HUDEP-2 (cell line): ENCODE data around the gene LDLRAD3.
"Not testable (repeated sequence)": the region's sequence is repeated elsewhere in the genome, so short reads cannot be mapped to it uniquely, and the experiment has no call there.

ENCODE experiments used
- DNase-seq, 76 experiments: peaks; one replicate each; lab custom pipeline; 2025; ENCODE audit not compliant: unreplicated experiment in 76 of 76; lab: John Stamatoyannopoulos, UW

LDLRAD3 gene

DNA sequence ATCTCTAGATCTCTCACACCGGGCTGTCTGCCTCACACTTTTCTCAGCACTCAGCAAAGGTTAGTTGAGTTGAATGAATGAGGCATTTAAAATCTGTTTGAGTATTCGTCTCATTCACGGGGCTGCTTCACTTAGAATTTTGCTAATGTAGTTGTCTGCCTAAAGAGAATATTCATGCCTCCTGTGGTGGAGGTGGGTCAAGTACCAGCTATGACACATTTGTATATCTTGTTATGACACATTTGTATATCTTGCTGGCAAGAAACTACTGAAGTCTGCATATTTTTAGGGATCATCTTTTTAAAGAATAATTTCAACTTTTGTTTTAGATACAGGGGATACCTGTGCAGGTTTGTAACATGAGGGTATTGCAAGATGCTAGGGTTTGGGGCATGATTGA is 43.1 kb downstream of the LDLRAD3 start:
- DNase-seq: no peak

GRCh38 chr11:35990170-35990569 is 46.3 kb downstream of the LDLRAD3 start:
- no peak for DNase-seq

DNA sequence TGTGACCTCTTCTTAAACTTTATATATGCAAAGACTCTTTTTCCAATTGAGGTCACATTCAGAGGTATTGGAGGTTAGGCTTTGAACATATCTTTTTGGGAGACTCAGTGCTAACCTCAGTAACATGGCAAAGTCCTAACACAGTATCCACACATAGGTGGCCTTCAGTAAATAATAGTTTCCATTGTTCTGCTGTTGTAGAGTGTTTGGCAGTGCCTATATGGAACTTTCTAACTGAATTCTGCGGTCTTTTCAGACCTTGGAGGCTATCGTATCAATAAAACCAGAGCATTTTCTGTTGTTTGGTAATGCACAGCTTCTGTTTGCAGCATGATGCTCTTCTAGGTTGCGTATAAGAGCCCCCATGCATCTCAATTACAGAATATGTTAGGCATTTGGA is 47.0 kb downstream of the LDLRAD3 start:
- no peak for DNase-seq

DNA sequence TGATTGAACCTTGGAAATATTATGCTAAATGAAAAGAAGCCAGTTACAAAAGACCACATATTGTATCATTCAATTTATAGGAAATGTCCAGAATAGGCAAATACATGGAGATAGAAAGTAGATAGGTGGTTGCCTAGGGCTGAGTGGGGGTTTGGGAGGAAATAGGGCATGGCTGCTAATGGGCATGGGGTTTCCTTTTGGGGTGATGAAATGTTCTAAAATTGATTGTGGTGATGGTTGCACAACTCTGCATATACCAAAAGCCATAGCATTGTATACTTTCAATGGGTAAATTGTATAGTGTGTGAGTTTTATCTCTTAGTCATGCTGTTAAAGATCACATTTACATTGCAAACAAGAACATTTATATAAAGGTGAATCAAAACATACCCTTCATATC is 48.7 kb downstream of the LDLRAD3 start:
- no peak for DNase-seq

DNA sequence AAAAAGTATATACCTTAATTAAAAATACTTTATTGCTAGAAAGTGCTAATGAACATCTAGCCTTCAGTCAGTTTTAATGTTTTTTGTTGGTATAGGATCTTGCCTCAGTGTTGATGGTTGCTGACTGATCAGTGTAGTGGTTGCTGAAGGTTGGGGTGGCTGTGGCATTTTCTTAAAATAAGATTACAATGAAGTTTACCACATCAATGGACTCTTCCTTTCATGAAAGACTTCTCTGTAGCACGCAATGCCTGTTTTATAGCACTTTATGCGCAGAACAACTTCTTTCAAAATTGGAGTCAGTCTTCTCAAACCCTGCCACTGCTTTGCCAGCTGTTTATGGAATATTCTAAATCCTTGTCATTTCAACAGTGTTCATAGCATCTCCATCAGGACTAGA is 50.6 kb downstream of the LDLRAD3 start:
- DNase-seq: no peak

DNA sequence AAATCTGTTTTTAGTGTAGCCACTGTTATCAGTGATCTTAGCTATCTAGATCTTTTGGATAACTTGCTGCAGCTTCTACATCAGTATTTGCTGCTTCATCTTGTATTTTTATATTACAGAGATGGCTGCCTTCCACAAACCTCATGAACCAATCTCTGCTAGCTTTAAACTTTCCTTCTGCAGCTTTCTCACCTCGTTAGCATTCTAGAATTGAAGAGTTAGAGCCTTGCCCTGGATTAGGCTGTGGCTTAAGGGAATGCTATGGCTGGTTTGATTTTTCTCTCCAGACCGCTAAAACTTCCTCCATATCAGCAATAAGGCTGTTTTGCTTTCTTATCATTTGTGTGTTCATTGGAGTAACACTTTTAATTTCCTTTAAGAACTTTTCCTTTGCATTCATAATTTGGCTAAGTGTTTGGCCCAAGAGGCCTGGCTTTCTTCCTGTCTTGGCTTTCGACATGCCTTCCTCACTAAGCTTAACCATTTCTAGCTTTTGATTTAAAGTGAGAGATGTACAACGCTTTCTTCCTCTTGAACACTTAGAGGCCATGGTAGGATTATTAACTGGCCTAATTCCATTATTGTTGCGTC is 51.9 kb downstream of the LDLRAD3 start:
- DNase-seq: no peak

DNA sequence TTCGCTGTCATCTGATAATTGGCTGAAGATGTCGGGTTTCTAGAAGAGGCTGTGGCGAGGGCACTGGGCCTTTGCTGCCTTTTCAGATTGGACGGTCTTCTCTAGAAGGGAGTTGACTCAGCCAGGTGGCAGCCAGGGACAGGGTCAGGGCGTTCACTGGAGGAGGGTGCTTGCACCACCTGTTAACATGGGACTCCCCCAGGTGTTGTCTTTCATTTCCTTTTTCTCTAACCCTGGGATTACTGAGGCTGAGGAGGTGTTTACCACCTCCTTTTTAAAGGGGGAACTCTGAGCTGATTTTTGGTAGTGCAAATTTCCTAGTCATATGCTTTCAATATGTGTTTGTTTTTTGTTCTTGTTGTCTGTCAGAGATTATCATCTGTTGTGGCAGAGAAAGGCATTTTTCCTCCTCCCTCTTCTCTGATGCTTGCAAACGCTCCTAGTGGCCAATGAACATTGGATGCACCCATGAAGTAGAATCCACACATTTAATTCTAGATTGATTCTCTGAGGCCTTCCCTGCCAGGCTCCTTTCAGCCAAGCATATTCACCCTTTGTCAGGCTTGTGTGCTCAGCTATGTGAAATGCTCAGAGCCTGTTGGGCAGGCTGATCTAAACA is 54.1 kb downstream of the LDLRAD3 start:
- DNase-seq: no peak

DNA sequence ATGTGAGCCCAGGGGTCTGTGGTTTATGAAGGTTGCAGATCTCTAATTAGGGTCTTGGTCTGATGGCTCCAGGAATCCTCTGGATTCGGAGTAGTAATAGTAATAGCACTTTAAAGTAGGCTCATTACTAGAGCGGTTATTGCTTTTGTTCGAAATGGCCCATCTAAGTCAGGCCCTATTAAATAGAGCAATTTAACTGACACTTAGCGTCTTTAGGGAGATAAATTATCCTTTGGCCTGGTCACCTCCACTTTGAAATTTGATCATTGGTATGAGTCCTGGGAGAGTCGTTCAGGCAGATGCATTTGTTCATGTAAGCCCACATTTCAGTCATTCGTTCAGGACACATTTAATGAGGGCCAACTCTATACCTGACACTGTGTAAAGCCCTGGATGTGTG is 54.8 kb downstream of the LDLRAD3 start:
- no peak for DNase-seq

GRCh38 chr11:36000616-36001190 is 56.8 kb downstream of the LDLRAD3 start:
- no peak for DNase-seq

- DNase-seq: no peak
These were observed 58.3 kb downstream of the LDLRAD3 start for GRCh38 chr11:36002196-36002595.

DNA sequence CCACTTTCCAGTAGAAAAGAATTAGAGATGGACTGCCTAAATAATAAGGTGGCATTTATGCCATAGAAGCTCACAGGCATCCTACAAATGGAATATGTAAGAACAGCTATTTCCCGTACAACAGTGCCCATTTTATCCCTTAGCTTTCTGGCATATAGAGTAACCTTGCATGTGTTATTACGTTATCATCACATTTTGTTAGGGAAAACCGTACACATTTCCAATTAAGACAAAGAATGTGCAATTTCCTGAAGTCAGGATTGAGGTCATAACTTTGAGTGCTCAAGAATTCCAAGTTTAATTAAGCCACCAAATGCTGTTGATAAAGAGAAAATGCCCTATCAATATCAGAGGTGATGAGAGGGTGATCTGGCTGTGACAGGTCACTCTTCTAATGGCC is 58.9 kb downstream of the LDLRAD3 start:
- DNase-seq: no peak

DNA sequence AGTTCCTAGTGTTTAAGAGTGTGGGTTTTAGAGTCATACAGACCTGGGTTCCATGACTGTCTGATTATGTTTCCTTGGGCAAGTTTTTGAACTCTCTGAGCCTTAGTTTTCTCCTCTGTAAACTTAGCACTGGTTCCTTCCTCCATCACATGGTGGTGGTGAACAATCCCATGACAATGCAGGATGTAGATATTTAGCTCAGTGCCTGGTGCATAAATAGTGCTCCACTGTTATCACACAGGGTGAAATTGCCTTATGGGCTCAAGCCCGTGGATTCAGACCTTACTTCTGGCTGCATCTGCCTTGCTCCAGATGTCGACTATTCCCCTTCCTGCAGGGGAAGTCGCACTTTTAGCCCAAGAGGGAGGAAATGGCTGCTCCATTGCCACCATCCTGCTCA is 62.7 kb downstream of the LDLRAD3 start:
- no peak for DNase-seq

- DNase-seq: no peak
These were observed 63.3 kb downstream of the LDLRAD3 start for GRCh38 chr11:36007127-36007655.

- no peak for DNase-seq
These were observed 64.7 kb downstream of the LDLRAD3 start for GRCh38 chr11:36008584-36008983.

DNA sequence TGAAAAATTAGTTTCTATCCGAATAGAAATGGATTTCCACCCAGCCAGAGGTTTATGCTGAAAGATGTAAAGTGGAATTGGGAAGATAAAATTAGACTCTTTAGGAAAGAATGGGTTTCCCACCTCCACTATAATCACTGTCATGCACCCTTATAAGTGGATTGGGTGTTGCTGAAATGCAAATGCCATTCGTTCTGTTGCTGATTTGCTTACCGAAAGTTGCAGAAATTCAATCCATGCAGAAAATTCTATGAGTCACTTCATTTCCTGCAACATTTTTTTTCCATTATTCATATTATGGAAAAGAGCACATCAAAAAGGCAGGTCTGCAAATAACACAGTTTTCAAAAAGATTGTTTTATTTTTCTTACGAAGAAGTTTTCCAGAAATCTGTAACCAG is 65.6 kb downstream of the LDLRAD3 start:
- DNase-seq: no peak

GRCh38 chr11:36010010-36010740 is 66.3 kb downstream of the LDLRAD3 start:
- DNase-seq: no peak

DNA sequence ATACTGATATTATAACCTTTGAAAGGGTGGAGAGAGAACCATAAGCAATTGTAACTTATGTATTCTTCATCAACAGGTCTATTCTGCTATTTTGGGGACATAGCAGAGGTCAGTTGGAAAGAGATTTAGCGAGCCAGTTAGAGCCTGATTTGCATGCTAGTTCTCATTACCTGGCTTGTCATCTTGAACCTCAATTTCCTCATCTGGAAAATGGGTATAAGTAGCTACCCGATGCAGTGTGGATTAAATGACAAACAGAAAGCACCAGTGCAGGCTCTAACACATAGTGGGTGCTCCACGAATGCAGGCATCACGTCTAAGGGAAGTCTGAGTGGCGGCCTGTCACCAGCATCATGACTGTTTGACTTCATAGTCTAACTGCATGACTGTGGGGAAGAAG is 67.7 kb downstream of the LDLRAD3 start:
- no peak for DNase-seq

DNA sequence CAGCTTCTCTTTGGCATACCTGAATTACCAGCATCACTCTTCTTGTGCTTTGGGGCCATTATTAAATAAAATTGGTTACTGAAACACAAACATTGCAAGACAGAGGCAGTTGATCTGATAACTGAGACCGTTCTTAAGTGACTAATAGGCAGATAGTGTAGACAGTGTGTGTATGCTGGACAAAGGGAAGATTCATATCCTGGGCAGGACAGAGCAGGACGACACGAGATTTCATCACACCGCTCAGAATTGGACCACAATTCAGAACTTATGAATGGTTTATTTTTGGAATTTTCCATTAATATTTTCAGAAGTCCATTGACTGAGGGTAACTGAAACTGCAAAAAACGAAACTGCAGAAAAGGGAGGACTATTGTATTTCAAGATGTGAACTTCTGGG is 68.6 kb downstream of the LDLRAD3 start:
- peak in 2 of 76 experiments; percentile 8 to 11 for DNase-seq

GRCh38 chr11:36012979-36013378 is 69.1 kb downstream of the LDLRAD3 start:
- no peak for DNase-seq

DNA sequence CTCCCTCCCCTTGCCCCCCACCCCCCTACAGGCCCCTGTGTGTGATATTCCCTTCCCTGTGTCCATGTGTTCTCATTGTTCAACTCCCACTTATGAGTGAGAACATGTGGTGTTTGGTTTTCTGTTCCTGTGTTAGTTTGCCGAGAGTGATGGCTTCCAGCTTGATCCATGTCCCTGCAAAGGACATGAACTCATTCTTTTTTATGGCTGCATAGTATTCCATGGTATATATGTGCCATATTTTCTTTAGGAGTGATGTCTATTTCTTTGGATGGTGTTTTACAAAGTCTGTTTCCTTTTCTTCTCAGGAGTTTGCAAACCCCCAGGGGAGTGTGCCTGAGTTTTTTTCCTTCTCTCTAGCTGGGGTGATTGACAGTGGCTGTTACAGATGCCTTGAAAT is 69.6 kb downstream of the LDLRAD3 start:
- DNase-seq: not testable (repeated sequence)
